Measurements from ENCODE around the gene TMEM60. TPM values are rescaled to one million over a fixed set of nuclear protein-coding genes. Genes with fewer than 3 reads are reported as not detected.

TMEM60 gene
- total RNA-seq, 2 experiments from 2014 or later: 1.2 to 2.4 TPM

DNA sequence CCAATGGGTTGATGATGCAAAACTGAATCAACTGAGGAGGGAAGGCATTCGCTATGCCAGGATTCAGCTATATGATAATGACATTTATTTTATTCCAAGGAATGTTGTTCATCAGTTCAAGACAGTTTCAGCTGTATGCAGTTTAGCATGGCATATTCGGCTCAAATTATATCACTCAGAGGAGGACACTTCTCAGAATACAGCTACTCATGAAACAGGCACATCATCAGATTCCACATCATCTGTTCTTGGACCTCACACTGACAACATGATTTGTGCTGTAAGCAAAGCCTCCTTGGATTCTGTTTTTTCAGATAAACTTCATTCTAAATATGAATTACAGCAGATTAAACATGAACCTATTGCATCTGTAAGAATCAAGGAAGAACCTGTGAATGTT, 19.7 kb downstream of the TMEM60 start:
- peaks cover 6% of the 10 kb centered on the region for H3K4me1 Mint-ChIP-seq (ENCODE audit: low read depth)
- no peaks in the 10 kb centered on the region for H3K27me3 ChIP-seq (ENCODE audit: control insufficient read depth in 1 of 2, insufficient read depth in 2 of 2, low read length in 2 of 2)
- H3K36me3 Mint-ChIP-seq (ENCODE audit: low read depth): peaks cover 68% of the 10 kb centered on the region
- no peak for DNase-seq
- H3K9me3 Mint-ChIP-seq: no peaks in the 10 kb centered on the region
- TF ChIP-seq CTCF (IDR thresholded peaks at IDR 0.05): no peak
- no peak overlapping the region for H3K27ac Mint-ChIP-seq
- ChIA-PET CTCF (no interaction called here), POLR2A (no interaction called here)
- intact Hi-C loops (cut with DNase I, micrococcal nuclease): no loop called here
- H3K4me3 ChIP-seq (ENCODE audit: low read length): no peak overlapping the region
- H3K4me3 Mint-ChIP-seq: no peak overlapping the region
- H3K9me3 ChIP-seq (ENCODE audit: control insufficient read depth in 1 of 2, insufficient read depth in 1 of 2, low read length in 2 of 2): no peaks in the 10 kb centered on the region
- no peak for ATAC-seq (ENCODE audit: poor library complexity)
- H3K4me1 ChIP-seq (ENCODE audit: insufficient read depth, low read length): no peaks in the 10 kb centered on the region
- H3K36me3 ChIP-seq (ENCODE audit: insufficient read depth, low read length): peaks cover 50% of the 10 kb centered on the region
- H3K27ac ChIP-seq (ENCODE audit: low read depth in 1 of 2, low read length in 2 of 2): no peak overlapping the region
- no peaks in the 10 kb centered on the region for H3K27me3 Mint-ChIP-seq

DNA sequence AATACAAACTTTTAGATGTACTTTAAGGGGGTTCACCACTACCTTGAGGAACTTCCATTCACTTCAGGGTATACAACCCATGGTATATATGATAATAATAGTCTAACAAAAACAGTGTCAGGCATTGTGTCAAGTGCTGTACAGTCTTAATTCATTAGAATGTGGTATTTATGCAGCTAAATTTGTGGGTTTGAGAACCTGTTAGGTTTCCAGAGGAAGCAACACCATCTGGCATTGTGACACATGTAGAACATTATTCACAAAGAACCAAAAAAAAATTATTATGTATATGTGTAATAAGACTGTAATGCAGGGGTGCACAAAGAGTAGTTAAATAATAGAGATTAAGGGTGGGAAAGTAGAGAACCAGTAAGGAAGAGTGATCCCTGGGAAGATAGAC, 26.3 kb downstream of the TMEM60 start:
- no peaks in the 10 kb centered on the region for H3K27me3 ChIP-seq (ENCODE audit: control insufficient read depth in 1 of 2, insufficient read depth in 2 of 2, low read length in 2 of 2)
- no peaks in the 10 kb centered on the region for H3K9me3 ChIP-seq (ENCODE audit: control insufficient read depth in 1 of 2, insufficient read depth in 1 of 2, low read length in 2 of 2)
- DNase-seq (no peak), ATAC-seq (ENCODE audit: poor library complexity) (no peak)
- H3K9me3 Mint-ChIP-seq: no peaks in the 10 kb centered on the region
- no peaks in the 10 kb centered on the region for H3K4me1 ChIP-seq (ENCODE audit: insufficient read depth, low read length)
- H3K36me3 ChIP-seq (ENCODE audit: insufficient read depth, low read length): peaks cover 61% of the 10 kb centered on the region
- intact Hi-C loops (cut with DNase I, micrococcal nuclease): no loop called here
- no peak overlapping the region for H3K4me3 ChIP-seq (ENCODE audit: low read length)
- no peak overlapping the region for H3K4me3 Mint-ChIP-seq
- POLR2A ChIA-PET: interaction anchor here (1.5 kb wide), 1 partner anchor 27 kb away, joined by 3 read pairs; the partner anchor contains the start of gene PHTF2
- peaks cover 9% of the 10 kb centered on the region for H3K4me1 Mint-ChIP-seq (ENCODE audit: low read depth)
- no peak overlapping the region for H3K27ac ChIP-seq (ENCODE audit: low read depth in 1 of 2, low read length in 2 of 2)
- peak overlapping the region; percentile 4 for H3K27ac Mint-ChIP-seq
- H3K36me3 Mint-ChIP-seq (ENCODE audit: low read depth): peaks cover 76% of the 10 kb centered on the region
- no peak for TF ChIP-seq CTCF (IDR thresholded peaks at IDR 0.05)
- CTCF ChIA-PET: interaction anchor here (1.0 kb wide), 1 partner anchor 121 kb away, joined by 3 read pairs; no protein-coding TSS in a partner anchor
- H3K27me3 Mint-ChIP-seq: no peaks in the 10 kb centered on the region

GRCh38 chr7:77770316-77770715, 27.9 kb downstream of the TMEM60 start:
- H3K27me3 Mint-ChIP-seq: no peaks in the 10 kb centered on the region
- no peaks in the 10 kb centered on the region for H3K27me3 ChIP-seq (ENCODE audit: control insufficient read depth in 1 of 2, insufficient read depth in 2 of 2, low read length in 2 of 2)
- H3K27ac Mint-ChIP-seq: no peak overlapping the region
- peaks cover 16% of the 10 kb centered on the region for H3K4me1 Mint-ChIP-seq (ENCODE audit: low read depth)
- ATAC-seq (ENCODE audit: poor library complexity) (no peak), DNase-seq (no peak)
- peaks cover 67% of the 10 kb centered on the region for H3K36me3 Mint-ChIP-seq (ENCODE audit: low read depth)
- H3K9me3 ChIP-seq (ENCODE audit: control insufficient read depth in 1 of 2, insufficient read depth in 1 of 2, low read length in 2 of 2): no peaks in the 10 kb centered on the region
- no peak for TF ChIP-seq CTCF (IDR thresholded peaks at IDR 0.05)
- ChIA-PET CTCF (no interaction called here), POLR2A (no interaction called here)
- no peak overlapping the region for H3K4me3 Mint-ChIP-seq
- no peaks in the 10 kb centered on the region for H3K9me3 Mint-ChIP-seq
- peaks cover 64% of the 10 kb centered on the region for H3K36me3 ChIP-seq (ENCODE audit: insufficient read depth, low read length)
- intact Hi-C loops (cut with DNase I, micrococcal nuclease): no loop called here
- no peak overlapping the region for H3K27ac ChIP-seq (ENCODE audit: low read depth in 1 of 2, low read length in 2 of 2)
- no peak overlapping the region for H3K4me3 ChIP-seq (ENCODE audit: low read length)
- H3K4me1 ChIP-seq (ENCODE audit: insufficient read depth, low read length): no peaks in the 10 kb centered on the region
